GM12865 (cell line): ENCODE results near the gene KRTAP5-3.
A peak's percentile ranks its signal among the peaks of the same experiment; 100 is the strongest.
"Not testable (repeated sequence)": the region's sequence is repeated elsewhere in the genome, so short reads cannot be mapped to it uniquely, and the experiment has no call there.

Source experiments
- DNase-seq: peaks from one replicate; pipeline ENCODE4 v3.0.0; 2010; ENCODE audit warnings: low read depth
- H3K4me3 ChIP-seq: 2 replicates; pipeline ENCODE4 v1.5.1; 2011; ENCODE audit warnings: mild to moderate bottlenecking, low read depth, low read length, control low read depth
- CTCF ChIP-seq: IDR thresholded peaks from 2 replicates; pipeline ENCODE4 v1.5.1; 2011; ENCODE audit warnings: low read length, control low read depth, low read depth, inconsistent platforms; ENCODE audit not compliant: insufficient read depth; ENCODE audit errors: missing control alignments

Gene KRTAP5-3

GRCh38 chr11:1589996-1590395, 18.3 kb downstream of the KRTAP5-3 start:
- no peak for TF ChIP-seq CTCF
- H3K4me3 ChIP-seq = no peak overlapping the region
- DNase-seq = no peak

- DNase-seq = peak; percentile 39
- H3K4me3 ChIP-seq = not testable (repeated sequence)
Measured at GRCh38 chr11:1589191-1589963, 18.9 kb downstream of the KRTAP5-3 start.

GRCh38 chr11:1586699-1587098, 21.6 kb downstream of the KRTAP5-3 start:
- DNase-seq = no peak
- TF ChIP-seq CTCF = no peak
- no peak overlapping the region for H3K4me3 ChIP-seq

GRCh38 chr11:1584661-1585370, 23.4 kb downstream of the KRTAP5-3 start, which contains the start of gene KRTAP5-1:
TSS of gene KRTAP5-1 (minus strand) at chr11:1585283. CDS start at chr11:1585249, 34 bp downstream.
- not testable (repeated sequence) for DNase-seq, H3K4me3 ChIP-seq

- not testable (repeated sequence) for H3K4me3 ChIP-seq, DNase-seq
Measured at GRCh38 chr11:1582909-1583308, 25.4 kb downstream of the KRTAP5-3 start.

- no peak for DNase-seq
- no peak for TF ChIP-seq CTCF
- H3K4me3 ChIP-seq = no peak overlapping the region
Measured at GRCh38 chr11:1581976-1582375, 26.3 kb downstream of the KRTAP5-3 start.

GRCh38 chr11:1576825-1577224, 31.4 kb downstream of the KRTAP5-3 start:
- DNase-seq = no peak
- H3K4me3 ChIP-seq = no peak overlapping the region
- TF ChIP-seq CTCF = no peak

- not testable (repeated sequence) for H3K4me3 ChIP-seq, DNase-seq
Measured at GRCh38 chr11:1575756-1576155, 32.5 kb downstream of the KRTAP5-3 start.

GRCh38 chr11:1574933-1575242, 33.4 kb downstream of the KRTAP5-3 start:
- DNase-seq = no peak
- no peak overlapping the region for H3K4me3 ChIP-seq
- TF ChIP-seq CTCF = no peak
